NCI-H774 (cell line): Measurements from ENCODE around the gene SPAM1.
"Not testable (repeated sequence)": the region's sequence is repeated elsewhere in the genome, so short reads cannot be mapped to it uniquely, and the experiment has no call there.

Experiments
- DNase-seq: peaks from one replicate; lab custom pipeline; 2025; lab: John Stamatoyannopoulos, UW

The SPAM1 gene

DNA sequence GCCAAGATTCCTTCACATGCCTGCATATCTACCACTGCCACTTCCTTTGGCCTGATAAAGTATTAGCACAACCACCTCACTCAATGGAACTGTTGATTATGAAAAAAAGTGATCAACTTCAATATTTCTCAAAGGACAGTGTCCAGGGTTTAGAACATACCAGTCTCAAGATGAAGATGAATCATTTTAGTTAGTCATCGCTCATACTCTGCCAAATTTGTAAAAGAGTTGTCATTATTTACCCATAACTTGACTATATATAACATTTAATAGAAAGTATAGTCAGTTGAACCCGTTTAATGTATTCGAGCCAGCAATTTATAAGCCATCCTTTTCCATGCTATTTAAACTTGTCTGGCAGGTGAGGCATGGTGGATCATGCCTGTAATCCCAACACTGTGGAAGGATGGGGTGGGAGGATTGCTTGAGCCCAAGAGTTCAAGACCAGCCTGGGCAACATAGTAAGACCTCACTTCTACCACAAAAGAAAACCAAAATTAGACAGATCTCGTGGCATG, 33.2 kb downstream of the SPAM1 start:
- no peak for DNase-seq

DNA sequence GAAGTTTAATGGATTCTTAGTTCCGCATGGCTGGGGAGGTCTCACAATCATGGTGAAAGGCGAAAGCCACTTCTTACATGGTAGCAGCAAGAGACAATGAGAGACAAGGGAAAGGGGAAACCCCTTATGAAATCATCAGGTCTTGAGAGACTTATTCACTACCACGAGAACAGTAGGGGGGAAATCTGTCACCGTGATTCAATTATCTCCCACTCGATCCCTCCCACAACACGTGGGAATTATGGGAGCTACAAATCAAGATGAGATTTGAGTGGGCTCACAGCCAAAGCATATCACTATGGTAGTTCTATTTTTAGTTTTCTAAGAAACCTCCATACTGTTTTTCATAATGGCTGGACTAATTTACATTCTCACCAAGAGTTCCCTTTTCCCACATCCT, 36.7 kb downstream of the SPAM1 start:
- DNase-seq = no peak

DNA sequence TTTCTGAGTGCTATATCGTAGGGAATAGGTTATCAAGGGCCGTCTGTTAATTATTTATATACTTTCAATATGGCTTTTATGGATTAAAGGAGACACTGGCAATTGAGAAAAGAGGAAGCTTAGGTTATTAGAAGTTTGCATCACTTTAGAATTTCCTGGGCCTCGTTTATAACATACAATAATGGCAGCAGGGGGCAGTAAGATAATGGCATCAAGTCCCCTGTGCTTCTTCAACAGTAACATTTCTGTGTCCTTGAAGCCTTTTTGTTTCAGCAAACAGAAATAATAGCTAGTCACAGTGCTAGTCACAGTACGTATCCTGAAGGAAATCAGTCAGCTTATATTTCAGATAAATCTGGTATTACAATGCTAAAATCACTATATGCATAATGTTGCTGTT, 41.9 kb downstream of the SPAM1 start:
- DNase-seq = no peak

DNA sequence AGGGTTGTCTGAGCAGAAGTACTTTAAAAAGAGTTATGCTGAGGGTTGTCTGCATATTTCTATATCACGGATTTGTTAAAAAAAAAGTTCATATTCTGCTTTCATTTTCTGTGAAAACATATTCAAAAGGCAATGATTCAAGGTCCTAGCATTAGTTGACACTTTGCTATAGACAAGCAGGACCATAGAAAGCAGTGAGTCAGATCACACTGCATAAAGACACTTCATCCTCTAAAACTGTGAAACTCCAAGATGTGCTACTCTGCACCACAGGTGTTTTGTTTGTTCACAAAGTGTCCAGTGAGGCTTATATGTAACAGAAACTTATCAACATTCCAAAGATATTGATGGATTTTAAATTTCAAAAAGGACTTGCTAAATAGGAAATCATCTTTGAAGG, 47.0 kb downstream of the SPAM1 start:
- DNase-seq = no peak

DNA sequence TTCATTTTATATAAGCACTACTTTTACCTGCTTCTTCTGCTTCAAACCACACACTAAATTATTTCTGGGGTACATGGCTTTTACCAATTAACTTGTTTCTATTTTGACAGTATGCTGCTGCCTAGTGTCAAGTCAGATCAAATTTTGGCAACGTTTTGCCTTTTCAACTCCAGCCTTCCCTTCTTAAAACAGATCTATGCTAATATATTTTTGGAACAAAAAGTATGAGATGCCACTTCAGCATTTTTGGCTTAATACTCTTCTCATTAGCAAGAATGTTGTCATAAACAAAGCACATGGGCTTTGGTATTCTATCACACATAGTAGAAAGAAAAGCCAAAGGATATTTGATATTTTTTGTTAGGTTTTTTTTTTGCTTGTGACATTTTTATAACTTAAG, 47.8 kb downstream of the SPAM1 start:
- no peak for DNase-seq

DNA sequence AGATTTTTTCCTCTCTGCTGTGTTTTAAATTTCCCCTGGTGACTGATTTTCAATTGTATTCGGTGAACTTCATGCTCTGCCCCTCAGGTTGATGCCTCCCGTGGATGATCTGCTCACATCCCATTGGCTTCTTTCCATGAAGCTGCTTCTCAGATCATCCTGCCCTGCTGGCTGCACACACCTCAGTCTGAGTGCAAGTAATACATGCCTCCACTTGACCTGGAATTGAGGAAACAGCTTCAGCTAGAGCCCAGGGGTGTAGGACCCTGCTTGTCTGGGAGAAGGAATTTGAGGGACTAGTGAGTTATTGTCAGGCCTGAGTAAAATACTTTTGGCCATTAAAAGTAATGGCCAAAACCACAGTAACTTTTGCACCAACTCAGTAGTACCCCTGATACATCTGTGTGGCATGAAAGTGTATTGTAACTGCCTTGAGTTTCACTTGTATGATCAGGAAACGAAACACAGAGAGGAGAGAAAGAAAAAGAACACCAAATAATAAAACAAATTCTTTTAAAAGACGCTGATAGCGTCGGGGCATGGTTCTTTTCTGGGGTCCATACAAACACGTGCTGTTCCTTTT, 49.4 kb downstream of the SPAM1 start:
- DNase-seq = no peak

DNA sequence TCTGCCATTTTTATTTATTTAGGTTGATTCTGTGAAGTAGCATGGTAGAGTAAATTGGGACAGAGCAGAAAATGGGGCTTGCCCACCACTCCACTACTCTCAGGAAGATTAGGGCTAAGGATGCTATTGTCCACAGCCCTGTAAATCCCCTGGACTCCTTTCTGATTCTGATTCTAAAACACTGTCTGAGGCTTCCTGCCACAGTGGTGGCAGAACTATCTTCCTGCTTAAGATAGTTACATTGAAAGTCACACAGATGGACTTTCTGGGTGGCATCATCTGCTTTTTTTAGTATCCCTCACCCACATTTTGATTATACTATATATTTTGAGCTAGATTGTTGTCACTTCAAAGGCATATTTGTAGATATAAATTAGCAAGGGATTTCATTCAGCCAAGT, 50.0 kb downstream of the SPAM1 start:
- DNase-seq = no peak

DNA sequence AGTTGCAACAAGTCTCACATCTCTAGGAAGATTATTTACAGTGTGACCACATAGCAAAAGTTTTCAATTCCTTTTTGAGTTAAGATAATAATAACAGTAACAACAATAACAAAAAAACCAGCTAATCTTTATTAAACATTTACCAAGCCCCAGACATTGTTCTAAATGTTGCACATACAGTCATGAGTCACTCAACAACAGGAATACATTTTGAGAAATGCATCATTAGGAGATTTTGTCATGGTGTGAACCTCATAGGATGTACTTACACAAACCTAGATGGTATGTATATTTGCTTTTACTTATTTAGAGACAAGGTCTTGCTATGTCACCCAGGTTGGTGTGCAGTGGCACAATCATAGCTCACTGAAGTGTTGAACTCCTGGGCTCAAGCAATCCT, 52.0 kb downstream of the SPAM1 start:
- no peak for DNase-seq

DNA sequence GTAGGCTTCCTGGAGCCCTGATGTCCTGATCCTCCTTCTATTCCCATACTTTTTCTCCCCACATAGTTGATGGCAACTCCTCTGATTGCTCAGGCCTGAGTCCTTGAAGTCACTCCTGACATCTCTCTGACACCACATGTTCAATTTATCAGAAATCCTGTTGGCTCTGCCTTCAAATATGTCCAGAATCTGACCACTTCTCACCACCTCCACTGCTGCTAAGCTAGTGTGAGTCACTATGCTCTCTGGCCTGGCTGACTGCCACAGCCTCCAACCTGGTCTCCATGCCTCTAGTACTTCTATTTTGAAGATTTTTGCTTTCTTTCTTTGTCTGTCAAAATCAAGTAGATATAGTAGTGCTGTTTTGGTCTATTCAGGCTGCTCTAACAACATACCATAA, 54.8 kb downstream of the SPAM1 start:
- DNase-seq = no peak

DNA sequence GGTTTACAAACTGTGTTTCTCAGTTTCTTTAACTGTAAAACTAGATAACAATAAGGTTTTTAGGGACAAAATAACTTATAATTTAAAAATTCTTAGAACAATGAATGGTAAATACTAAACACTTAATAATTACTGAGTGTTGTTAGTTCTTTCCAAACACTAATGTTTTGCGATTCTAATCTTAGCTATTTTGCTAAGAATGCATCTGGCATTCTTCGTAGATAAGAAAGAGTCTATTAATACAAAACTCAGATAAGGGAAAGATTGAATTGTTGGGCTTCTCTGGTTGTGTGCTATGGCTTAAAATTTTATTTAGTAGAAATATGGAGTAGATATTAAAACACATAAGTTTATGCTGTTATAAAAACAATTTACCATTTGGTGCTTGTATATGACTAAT, 62.4 kb downstream of the SPAM1 start:
- DNase-seq = no peak

DNA sequence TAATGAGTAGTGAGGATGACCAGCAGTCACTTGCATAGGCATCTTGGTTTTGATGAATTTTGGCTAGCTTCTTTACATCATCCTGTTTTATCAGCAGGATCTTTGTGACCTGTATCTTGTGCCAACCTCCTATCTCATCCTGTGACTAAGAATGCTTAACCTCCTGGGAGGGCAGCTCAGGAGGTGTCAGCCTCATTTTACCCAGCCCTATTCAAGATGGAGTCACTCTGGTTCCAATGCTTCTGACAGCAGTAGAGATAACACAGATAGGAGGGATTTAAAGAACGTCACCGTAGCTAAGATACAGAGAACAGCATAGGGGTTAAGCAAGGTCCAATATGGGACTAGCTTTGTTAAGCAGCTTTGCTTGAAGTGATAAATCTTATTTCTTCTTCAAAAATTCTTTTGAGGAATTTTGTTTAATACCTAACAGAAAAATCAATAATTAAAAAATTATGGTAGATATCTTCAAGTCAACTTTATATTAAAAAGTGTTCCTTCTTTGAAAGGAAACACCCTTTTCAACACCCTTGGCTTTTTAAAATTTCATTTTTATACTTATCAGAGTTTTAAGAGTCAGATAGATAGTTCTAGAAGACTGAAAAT, 68.0 kb downstream of the SPAM1 start:
- DNase-seq = no peak

DNA sequence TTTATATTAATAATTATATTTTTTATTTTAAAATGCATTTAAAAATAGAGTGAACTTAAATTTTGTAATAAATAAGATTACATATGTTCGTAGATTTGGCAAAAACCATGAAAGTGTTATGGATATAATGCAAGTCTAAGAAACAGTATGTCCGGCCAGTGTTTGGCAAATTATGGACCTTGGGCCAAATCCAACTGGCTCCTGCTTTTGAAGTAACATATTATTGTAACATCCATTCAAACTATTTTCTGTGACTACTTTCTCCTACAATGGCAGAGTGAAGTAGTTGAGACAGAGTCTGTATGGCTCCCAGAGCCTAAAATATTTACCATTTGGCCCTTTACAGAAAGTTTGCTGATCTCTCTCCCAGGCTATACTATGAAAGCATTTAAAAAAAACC, 69.0 kb downstream of the SPAM1 start:
- DNase-seq = no peak

DNA sequence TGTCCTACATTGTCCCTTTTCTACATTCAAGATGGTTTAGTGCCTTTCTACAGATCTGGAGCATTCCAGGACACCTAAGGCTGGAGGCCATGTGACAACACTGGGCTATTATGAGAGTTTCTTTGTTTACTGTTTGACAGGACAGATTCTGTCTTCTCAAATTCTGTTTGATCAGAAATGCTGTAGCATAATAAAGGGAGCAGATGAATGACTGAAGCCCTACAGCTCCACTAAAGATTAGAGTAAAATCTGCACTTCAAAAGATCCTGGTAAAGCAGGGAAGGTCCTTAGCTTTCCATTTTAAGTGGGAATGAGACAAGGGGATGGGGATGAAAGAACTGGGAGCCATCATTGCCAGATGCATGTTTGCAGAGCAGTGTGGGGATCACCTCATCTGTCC, 69.4 kb downstream of the SPAM1 start:
- no peak for DNase-seq

DNA sequence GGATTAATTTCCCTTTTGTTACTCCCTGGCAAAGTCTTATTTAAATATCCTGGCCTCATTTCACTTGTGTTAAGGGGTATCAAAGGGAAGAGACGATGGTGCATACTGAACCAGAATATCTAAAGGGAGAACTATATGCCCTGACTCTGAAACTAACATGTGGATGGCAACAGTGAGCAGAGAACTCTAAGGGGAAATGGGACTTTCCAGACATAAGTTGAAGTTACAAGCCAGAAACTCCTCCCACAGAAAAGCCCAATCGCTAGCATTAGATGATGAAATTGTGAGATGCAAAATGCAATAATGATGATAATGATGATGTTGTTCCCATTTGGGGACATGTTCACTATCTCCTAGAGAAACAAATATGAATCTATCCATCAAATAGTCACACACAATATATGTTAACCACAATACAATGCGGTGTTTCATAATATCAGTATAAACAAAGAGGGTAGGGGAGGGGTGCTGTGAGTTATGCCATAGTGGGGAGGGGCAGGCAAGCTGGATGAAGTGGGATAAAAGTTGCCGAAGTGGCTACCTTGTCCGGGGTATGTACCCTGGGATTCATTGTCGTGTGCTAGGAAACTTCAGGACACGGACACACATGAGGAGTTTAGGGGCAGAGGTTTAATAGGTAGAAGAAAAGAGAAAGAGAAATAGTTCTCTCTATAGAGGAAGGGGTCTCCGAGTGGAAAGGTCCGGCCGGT, 70.7 kb downstream of the SPAM1 start:
- DNase-seq = no peak

DNA sequence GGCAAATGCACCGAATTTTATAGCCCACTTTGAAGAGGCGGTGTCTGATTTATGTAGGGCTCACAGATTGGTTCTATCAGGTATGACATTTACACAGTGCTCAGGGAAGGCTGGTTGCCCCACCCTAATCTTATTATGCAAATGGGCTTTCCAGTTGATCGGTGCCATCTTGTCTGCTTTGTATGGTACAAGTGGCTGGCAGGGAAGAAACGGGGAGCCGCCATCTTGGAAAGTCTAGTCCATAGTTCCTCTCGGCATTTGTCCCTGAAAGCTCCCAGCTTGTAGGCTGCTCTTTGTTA, 71.2 kb downstream of the SPAM1 start:
- no peak for DNase-seq

DNA sequence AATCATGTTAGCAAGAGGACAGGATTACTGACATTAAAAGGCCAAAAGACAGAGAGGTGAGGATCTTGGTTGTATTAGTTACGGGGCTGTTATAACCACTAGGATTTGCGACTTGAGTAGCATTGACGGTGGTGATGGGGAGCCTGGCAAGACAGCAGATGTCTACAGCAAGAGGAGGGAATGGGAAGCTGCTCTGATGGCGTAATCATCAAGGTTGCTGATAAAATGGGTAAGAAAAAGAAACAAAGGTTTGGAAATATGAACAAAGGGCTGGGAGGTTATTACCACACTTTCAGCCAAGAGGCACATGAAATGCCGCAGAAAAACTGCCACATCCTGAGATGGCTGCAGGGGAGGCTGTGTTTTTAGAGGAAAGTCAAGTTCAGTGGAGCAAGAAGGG, 73.9 kb downstream of the SPAM1 start:
- no peak for DNase-seq

DNA sequence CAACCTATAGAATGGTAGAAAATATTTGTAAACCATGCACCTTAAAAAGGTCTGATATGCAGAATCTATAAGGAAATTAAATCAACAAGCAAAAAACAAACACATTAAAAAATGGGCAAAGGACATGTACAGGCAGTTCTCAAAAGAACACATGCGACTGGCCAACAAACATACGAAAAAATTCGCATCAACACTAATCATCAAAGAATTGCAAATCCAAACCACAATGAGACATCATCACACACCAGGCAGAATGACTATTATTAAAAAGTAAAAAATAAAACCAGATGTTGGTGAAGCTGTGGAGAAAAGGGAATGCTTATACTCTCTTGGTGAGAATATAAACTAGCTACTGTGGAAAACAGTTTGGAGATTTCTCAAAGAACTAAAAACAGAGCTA, 74.7 kb downstream of the SPAM1 start:
- DNase-seq = no peak

DNA sequence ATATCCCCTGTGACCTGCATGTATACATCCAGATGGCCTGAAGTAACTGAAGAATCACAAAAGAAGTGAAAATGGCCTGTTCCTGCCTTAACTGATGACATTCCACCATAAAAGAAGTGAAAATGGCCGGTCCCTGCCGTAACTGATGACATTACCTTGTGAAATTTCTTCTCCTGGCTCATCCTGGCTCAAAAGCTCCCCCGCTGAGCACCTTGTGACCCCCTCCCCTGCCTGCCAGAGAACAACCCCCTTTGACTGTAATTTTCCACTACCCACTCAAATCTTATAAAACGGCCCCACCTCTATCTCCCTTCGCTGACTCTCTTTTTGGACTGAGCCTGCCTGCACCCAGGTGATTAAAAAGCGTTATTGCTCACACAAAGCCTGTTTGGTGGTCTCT, 83.3 kb downstream of the SPAM1 start:
- DNase-seq = not testable (repeated sequence)

DNA sequence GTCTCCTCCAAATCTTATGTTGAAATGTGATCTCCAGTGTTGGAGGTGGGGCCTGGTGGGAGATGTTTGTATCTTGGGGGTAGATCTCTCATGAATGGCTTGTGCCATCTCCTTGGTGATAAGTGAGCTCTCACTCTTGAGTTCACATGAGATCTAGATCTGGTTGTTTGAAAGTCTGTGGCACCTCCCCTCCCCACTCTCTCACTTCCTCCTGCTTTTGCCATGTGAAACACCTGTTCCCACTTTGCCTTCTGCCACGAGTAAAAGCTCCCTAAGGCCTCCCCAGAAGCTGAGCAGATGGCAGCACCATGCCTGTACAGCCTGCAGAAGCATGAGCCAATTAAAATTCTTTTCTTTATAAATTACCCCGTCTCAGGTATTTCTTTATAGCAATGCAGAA, 84.3 kb downstream of the SPAM1 start:
- DNase-seq = no peak
